NCI-H2029 treated with DMSO at 0.1 percent for 48 hours (cell line): ENCODE results near the gene MFAP4.

Experiments used
- DNase-seq: peaks from one replicate; lab custom pipeline; 2025; lab: John Stamatoyannopoulos, UW

The MFAP4 gene

DNA sequence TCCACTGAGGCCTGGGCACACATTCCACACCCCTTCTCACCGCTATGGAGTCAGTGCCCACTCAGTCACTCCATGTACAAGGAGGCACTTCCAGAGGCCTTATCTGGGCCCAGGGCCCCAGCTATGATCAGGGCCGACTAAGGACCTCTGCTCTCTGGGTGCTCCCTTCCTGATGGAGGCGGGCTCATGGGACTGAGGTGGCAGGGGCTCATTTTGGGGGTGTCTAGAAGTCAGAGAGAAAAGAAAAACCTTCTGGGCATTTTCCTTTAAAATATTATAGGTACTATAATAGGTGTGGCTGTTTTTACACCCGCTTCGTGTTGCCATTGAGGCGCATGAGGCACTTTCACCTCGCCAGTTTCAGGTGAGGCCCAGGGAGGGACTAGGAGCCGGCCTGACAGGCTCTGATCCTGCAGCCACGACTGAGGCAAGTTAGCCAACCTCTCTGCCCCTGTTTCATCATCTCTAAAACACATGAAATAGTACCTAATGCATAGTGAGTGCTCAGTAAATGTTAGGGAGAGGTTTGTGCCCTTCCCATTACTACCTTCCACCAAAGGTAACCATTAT, 38.8 kb downstream of the MFAP4 start:
- DNase-seq, result no peak

DNA sequence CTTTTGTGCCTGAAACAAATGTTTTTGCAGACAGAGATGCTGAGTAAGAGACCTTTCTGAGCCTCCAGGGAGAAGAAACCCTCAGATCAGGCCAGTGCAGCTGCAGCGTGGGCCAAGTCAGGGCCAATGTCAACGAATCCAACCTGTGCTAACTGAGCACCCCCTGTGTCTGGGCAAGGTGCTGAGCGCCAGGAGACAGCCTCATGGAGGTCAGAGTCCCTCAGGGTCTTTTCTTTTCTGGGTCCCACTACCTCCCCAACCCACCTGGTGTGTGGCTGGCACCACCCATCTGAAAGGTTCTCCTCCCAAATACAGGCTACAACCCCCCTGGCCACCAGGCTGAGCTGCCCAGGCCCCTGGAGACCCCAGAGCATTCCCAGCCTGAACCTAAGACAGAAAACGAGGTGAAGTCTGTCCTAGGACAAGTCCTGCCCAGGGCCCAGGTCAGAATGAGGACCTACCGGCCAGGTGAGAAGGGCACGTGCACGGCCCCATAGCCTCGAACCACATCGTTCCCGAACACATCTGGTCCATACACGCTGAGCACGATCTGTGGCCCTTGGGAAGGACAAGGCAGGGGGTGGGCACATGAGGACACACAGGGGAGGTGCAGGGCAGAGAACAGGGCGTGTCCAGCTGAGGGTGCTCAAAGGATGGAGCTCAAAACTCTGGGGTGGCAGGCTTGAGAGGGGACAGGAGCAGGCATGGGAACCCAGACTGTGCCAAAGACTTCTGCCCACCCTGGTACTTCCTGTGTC, 39.5 kb downstream of the MFAP4 start:
- DNase-seq, result no peak

DNA sequence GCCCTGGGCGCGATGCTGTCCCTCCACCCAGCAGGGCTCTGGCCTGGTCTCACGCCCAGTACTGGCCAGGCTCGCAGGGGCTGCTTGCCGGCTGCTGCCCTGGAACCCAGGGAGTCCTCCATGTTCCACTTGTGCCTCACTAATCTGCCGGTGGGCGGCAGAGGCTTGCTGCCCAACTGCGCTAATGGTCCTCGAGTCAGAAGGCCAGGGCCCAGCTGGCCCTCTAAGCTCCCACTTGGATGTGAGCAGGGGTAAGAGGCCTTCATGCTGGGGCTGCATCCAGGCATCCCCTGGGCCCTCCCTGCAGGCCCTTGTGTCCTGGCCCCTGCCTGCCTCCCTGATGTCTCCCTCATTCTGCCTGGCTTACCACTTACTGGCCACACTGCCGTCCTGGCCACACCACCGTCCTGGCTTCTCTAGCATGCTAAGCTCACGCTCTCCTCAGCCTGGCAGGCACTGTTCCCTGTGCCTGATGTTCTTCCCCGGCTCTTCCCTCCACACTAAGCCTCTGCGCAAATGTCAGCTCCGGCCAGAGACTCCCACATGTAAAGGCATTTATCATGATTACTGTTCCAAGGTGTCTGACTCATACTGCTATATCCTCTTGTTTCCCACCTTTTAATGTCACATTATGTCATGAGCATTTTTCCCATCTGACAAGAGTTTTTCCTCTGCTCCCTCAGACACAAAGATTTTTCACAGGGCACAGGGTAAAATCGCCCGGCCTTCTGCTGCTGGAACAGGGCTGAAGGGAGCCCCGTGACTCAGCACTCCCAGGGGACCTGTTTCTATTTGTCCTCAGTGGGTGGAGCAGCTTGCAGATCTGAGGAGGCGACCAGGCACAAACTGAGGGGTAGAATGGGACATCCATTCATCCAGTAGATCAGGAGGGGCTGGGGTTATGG, 40.4 kb downstream of the MFAP4 start:
- no peak for DNase-seq

DNA sequence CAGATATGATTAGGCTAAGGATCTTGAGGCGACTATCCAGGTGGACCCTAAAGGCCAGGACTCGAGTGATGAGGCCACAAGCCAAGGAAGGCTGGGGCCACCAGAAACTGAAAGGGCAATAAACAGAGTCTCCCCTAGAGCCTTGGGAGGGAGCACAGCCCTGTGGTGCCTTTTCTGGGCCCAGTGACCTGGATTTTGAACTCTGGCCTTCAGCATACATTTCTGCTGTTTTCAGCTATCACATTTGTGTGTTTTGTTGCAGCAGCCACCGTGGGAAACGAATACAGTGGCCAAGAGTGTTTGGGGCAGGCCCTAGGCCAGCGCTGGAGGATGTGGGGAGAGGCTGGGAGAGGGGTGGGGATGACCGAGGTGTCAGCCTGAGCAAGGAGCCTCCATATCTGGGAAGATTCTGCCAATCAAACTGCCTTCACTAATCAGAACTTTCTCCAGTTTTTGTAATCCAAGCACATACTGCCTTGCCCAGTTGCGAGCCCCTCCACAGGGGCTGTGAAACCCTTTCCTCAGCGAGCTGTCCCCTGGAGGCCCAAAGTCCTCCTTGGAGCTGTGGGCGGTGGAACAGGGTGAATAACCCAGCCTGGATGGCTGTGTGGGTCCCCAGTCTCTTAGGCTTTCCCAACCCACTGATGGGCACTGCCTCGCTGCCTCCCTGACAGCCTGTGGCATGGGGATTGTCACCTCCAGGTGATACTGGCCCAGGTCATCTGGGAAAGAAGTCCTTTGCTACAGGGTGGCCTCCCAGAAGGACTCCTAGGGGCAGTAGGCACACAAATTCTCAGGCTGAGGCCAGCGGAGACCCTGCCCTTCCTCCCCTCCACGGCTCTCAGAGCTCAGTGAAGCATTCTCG, 41.3 kb downstream of the MFAP4 start:
- DNase-seq, result no peak

DNA sequence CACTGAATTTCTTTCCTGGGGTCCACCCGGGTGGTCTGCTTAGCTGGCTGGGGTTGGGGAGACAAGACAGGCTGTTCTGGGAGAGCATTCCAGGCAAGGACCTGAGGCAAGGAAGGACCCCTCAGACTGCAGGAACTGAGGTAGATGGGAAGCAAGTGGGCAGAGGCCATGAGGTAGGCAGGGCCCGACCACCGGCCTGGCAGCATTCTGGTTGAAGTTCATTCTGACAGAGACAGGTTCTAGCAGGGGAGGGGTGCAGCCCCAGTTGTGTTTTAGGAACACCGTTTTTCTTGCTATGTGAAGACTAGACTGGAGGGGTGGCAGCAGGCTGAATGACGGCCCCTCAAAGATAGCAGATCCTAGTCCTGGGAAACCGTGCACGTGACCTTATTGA, 41.9 kb downstream of the MFAP4 start:
- no peak for DNase-seq

DNA sequence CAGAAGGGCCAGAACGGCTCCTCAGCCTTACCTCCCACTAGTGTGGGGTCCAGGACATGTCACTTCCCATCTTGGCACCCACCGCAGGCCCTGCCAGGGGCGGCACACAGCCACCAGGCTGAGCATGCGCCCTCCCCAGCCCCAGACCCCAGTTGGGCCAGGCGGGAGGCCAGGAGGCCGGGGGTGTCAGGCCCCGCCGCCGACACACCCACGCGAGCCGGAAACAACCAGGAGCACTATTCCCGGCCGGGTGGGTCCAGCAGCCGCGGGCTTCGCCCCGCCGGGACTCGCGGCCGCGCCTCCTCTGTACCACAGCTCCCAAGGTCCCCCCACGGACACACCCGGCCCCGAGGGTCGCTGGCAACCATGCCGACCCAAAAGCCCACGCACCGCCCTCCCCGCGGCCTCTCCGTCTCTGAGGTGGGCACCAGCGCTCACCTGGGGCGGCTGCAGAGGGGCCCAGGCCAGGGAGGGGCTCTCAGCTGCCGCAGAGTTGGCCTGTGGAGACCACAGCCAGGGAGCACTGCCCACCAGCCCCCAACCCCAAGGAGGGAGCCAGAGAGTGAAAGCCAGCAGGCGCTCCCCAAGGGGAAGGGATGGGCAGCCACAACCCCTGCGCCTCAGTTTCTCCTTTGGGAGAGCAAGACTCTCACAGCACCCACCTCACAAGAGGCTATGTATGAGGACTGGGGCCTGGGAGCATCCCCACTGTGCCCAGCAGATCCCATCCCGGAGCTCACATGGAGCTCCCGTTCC, 42.5 kb downstream of the MFAP4 start:
- DNase-seq, result no peak

DNA sequence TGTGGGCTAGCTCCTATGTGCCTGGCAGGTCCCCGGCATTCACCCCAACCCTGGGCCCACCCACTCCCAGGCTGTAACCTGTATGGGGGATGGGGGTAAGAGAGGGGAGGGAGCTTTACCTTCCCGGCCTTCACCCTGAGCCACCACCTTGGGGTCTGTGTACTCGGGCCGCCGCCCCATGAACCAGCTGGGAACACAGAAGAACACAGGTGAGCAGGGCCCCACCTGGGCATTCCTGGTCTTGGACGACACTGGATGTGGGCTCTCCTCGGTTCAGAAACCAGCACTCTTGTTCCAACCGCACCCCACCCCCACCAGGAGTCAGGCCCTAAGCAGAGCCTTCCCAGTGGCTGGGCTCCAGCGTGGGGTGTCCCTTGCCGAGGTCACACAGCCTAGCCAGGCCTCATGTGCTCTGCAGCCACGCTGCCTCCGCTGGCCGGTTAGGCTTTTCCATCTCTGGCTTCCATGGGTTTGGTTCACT, 43.3 kb downstream of the MFAP4 start:
- no peak for DNase-seq

DNA sequence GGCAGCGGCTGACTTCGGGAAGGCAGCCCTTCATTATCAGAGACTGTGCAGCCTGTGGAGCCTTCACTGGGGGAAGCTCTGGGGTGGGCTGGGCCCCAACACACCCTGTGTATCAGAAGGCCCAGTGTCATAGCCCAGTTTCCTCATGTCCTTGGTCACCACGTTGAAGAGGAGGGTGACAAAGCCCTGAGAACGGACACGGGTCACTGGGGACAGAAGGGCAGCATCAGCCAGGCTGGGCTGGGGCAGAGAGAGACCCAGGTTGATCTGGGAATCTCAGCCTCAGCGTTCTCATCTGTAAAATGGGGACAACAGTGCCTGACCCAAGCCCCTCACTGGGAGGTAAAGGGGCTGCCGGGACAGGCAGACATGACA, 43.7 kb downstream of the MFAP4 start:
- DNase-seq, result no peak

DNA sequence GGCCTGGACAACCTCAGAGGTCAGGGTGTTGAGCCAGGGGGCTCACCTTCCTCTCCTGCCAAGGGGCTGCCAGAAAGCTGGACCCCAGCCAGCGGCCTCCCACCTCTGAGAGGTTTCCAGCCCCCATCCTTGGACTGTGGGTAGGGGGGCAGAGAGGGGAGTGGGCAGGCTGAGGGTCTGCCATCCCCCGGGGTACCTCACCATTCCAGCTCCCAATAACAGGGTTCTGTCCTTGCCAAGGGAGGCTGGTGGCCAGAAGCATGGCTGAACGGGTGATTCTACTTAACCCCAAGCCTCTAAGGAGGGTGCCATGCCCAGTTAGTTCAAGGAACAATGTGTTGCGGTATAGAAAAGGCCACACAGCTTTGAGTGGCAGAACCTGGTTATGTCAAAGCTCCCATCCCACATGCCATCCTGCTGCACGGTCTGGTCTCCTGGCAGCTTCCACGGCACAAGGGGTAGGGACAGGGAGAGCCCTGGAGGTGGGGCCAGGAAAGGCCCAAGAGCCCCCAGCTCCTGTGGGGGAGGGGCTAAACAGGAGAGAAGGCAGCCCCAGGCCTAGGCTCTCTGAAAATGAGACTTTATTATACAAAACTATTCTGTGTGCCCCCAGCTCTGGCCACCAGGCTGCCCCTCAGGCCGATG, 44.3 kb downstream of the MFAP4 start:
- no peak for DNase-seq

DNA sequence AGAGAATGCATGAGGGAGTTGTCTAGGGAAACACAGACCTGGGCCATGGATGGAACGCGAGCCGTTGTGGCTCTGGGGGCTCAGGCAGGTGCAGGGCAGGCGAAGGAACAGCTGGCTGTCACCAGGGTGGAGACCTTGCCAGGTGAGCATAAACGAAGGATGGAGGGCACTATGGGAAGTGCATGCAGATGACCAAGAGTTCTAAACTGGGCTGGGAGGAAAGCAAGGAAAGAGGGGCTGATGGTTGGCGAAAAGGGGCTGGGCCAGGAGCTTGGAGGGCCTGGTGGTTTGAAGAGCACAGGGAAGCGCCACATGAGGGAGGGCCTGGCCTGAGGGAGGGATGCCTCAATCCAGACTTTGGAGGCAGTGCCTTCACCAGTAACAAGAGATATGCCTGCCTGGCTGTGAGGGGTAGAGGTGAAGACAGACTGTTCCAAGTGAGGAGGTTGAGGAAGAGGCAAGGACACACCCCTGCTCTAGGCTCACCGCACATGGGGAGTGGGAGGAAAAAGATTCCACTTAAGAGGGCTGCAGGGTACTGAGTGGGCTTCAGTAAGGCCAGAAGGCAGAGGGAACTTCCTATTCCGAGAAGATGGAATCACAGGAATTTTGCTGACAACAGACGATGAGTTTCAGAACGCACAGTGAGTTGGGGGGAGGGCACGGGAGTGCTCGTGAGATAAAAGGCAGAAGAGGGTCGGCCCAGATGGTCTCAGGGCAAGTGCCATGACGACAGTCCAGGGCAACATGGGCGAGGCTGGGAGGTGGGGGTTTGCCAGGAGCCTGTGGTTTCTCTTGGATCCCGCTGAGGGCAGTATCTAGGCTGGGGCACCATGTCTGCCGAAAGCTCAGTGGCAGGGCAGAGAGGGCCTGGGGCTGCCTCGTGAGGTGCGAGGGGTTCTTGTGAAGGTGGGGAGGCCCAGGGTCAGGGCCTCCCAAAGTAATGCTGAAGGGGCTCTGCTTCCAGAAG, 45.1 kb downstream of the MFAP4 start:
- DNase-seq, result no peak

DNA sequence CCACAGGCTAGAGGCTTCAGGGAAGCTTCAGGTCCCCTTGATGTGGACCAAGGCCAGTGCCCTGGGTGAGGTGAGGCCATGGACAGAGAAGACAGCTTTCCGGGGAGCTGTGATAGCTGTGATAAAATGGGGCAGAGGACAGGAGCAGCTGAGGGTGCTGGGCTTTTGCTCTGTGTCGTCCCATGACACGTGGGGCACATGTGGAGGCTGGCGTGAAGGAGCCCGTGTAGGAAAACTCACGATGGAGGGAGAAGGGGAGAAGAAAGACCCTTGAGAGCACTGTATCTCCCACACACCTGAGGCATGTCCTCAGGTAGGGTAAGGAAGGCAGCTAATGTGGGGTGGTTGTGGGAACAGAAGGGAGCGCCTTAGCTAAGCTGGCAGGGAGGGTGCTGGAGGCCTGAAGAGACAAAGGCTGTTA, 45.8 kb downstream of the MFAP4 start:
- no peak for DNase-seq

DNA sequence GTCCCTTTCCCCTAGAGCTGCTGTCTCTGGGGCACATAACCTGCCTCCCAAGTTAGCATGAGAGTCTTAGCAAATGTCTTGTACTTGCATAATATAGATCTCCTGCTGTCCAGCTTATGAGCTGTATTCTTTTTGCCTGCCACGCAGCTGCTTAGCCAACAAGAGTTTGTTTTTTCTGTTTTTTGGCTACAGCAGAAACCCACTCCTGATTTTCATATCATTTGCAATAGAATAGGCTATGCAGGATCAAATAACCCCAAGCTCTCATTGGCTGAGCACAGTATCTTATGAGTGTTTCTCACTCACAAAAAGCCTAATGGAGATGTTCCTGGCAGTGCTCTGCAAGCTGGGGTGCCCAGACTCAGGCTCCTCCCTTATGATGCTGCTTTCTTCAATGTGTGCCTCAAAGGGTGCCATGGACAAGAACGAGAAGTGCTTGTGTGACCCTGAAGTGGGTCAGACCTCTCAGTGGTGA, 47.6 kb downstream of the MFAP4 start:
- DNase-seq, result no peak

DNA sequence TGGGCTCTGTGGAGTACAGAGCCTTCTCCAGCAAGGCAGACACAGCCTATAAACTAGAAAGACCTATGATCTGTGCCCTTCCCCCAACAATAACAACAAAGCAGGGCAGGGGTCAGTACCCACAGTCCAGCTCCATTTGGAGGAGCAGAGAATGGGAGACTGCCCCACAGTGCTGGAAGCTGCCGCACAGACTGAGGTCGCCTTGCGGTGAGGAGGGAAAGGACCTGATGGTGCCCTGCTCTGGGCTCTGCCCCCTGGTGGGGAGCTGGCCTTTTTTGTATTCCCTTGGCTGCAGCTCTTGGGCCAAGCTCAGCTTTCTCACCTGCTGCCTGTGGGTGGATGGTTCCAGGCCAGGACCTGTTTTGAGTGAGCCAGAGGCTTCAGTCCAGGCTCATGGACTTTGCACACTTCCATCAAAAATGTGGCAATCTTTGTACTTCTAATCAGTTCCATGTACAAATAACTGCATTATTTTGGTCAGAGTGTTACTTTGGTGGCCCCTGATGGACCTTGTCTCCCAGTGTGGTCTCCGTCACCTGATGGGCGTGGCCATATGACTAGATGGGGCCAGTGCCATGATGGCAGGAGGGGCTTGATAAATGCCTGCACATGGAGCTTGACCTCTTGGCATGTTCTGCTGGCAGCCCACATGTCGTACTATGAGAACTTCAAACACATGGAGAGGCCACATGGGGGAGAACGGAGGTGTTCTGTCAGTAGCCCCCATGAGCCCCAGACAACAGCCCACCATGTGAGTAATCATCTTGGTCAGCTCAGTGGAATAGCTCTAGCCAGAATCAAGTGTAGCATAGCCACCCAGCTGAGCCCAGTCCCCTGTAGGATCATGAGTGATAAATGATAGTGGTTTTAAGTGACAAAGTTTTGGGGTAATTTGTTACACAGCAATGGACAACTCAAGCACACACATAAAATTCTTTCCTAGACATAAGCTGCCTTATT, 48.7 kb downstream of the MFAP4 start:
- no peak for DNase-seq

DNA sequence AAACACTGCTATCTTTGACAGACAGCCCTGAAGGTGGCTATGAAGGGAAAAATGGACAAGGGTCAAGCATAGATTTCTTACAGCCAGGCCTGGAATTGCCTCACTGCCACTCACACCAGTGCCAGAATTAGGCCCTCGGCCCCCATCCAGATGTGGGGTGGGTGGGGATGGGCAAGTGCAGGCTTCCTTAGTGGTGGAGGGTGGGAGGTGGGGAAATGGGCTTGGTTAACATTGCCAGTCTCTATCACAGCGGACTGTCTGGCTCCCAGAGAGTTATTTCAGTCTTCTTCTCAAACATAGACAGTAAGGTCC, 49.3 kb downstream of the MFAP4 start:
- no peak for DNase-seq

DNA sequence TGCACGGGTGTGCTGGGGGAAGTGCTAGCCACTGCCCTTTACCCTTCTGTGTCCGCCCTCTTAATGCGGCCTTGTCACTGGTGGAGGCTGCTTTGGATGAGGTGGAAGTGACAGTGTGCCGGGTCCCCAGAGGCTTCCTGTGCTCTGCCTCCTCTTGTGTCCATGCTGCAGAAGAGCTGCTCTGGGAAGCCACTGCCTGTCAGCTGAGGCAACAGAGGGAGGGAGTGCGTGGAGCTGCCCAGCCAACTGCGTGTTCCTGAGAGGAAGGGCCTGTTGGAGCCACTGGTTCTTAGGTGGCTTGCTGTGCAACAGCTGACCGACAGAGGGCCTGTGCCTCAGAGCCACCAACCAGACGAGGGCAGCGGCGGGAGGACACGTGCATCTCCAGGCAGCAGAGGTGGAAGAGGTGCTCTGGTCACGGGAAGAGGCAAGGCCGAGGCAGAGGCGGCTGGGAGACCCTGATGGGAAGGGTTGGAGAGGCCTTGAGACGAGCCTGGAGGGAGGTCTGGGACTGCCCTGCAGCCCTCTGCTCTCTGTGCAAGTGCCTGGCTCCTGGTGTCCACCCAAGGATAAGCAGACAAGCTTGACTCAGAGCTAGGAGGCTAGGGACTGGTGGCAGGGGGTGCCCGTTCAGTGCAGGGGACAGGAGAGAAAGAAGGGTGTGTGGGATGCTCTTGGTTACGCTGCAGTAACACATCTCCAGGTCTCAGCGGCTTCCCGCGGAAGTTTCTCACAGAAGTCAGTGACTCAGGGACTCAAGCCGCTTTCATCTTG, 49.9 kb downstream of the MFAP4 start:
- no peak for DNase-seq

DNA sequence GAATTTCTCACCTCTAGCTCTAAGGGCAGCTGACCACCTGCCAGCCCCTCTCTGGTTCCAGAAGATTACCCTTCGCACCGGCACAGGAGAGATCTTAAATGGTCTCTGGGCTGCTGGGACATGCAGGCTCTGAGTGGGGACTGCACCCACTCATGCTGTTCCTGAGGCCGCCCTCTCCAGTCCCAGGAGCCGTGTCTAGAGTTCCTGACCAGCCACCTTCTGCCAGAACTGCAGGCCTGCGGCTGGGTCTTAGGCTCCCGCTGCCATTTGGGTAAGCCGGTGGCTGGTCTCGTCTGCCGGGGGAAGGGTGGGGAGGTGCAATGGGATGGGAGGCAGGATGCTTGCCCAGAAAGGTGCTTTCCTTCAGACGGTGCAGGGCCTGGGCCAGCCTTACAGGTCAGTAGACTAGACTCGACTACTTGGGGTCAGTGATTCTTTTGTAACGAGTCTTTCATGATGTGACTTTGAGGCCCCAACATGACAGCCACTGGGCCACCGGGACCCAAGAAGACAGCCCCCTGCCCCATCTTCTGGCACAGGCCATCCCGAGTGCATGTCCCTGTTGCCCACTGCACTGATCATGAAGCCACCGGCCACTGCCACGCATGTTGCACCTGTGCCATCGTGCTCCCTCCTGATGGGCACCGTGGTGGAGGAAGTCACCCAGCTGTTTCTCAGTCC, 50.9 kb downstream of the MFAP4 start:
- DNase-seq, result no peak

DNA sequence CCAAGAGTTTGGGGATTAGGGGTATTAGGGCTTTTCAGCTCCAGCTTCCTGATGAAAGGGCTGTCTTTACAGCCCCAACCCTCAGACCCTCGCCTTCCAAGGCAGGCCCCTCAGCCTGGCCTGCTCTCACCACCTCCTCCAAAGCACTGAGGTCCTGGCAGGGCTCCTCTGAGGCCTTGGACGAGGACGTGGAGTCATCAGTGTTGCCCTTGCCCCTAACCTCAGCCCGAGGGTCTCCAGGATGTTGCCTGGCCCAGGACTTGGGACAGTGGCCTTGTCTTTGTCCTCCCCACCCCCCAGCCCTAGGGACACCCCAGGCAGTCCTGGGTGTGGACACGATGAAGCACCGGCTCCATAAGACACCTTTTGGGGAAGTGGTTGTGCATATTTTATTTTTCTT, 52.7 kb downstream of the MFAP4 start:
- no peak for DNase-seq
